ENCODE data around the gene TNP1.

Gene TNP1
- long read RNA-seq: 0 reads

- Histone ChIP-seq H3K27ac (replicated peaks) (no peak within 1 kb of the TSS), H3K4me3 (replicated peaks; ENCODE audit: insufficient read depth, low read length) (no peak within 1 kb of the TSS), H3K27me3 (ENCODE audit: insufficient read depth, poor library complexity, severe bottlenecking) (no peaks in the 10 kb centered on the region)
- DNase-seq (ENCODE audit: low read depth in 1 of 2, low spot score in 1 of 2): no peak
- TF ChIP-seq, protein P1, sequence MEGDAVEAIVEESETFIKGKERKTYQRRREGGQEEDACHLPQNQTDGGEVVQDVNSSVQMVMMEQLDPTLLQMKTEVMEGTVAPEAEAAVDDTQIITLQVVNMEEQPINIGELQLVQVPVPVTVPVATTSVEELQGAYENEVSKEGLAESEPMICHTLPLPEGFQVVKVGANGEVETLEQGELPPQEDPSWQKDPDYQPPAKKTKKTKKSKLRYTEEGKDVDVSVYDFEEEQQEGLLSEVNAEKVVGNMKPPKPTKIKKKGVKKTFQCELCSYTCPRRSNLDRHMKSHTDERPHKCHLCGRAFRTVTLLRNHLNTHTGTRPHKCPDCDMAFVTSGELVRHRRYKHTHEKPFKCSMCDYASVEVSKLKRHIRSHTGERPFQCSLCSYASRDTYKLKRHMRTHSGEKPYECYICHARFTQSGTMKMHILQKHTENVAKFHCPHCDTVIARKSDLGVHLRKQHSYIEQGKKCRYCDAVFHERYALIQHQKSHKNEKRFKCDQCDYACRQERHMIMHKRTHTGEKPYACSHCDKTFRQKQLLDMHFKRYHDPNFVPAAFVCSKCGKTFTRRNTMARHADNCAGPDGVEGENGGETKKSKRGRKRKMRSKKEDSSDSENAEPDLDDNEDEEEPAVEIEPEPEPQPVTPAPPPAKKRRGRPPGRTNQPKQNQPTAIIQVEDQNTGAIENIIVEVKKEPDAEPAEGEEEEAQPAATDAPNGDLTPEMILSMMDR (IDR thresholded peaks at IDR 0.05; ENCODE audit: insufficient read depth, low read length): no peak
- no peak for TF ChIP-seq POLR2AphosphoS5 (IDR thresholded peaks at IDR 0.05; ENCODE audit: low read depth)
- no peak for TF ChIP-seq GABPA (IDR thresholded peaks at IDR 0.05; ENCODE audit: low read depth)
- TF ChIP-seq REST (IDR thresholded peaks at IDR 0.05; ENCODE audit: insufficient replicate concordance, low read depth): no peak
- TF ChIP-seq SPI1 (IDR thresholded peaks at IDR 0.05; ENCODE audit: borderline replicate concordance, low read depth): no peak
These were observed at the start of gene TNP1 for GRCh38 chr2:216859944-216860343. Gene TNP1, minus strand, starts transcription at chr2:216860064. Its CDS starts 30 bp downstream, at chr2:216860034.

- Histone ChIP-seq H3K27me3 (ENCODE audit: insufficient read depth, poor library complexity, severe bottlenecking) (no peaks in the 10 kb centered on the region), H3K27ac (replicated peaks) (no peak overlapping the region), H3K4me3 (replicated peaks; ENCODE audit: insufficient read depth, low read length) (no peak overlapping the region)
- TF ChIP-seq GABPA (IDR thresholded peaks at IDR 0.05; ENCODE audit: low read depth): no peak
- TF ChIP-seq, protein P1 (IDR thresholded peaks at IDR 0.05; ENCODE audit: insufficient read depth, low read length): no peak
- TF ChIP-seq POLR2AphosphoS5 (IDR thresholded peaks at IDR 0.05; ENCODE audit: low read depth): no peak
- TF ChIP-seq SPI1 (IDR thresholded peaks at IDR 0.05; ENCODE audit: borderline replicate concordance, low read depth): no peak
- no peak for TF ChIP-seq REST (IDR thresholded peaks at IDR 0.05; ENCODE audit: insufficient replicate concordance, low read depth)
- DNase-seq (ENCODE audit: low read depth in 1 of 2, low spot score in 1 of 2): no peak
These were observed 48.4 kb upstream of the TNP1 start for GRCh38 chr2:216908300-216908699.

GRCh38 chr2:216905649-216906329 lies 45.9 kb upstream of the TNP1 start:
- H3K4me3 ChIP-seq (replicated peaks; ENCODE audit: insufficient read depth, low read length): no peak overlapping the region
- TF ChIP-seq, protein P1 (IDR thresholded peaks at IDR 0.05; ENCODE audit: insufficient read depth, low read length): no peak
- TF ChIP-seq POLR2AphosphoS5 (IDR thresholded peaks at IDR 0.05; ENCODE audit: low read depth): no peak
- no peak for TF ChIP-seq SPI1 (IDR thresholded peaks at IDR 0.05; ENCODE audit: borderline replicate concordance, low read depth)
- TF ChIP-seq GABPA (IDR thresholded peaks at IDR 0.05; ENCODE audit: low read depth): no peak
- no peak for TF ChIP-seq REST (IDR thresholded peaks at IDR 0.05; ENCODE audit: insufficient replicate concordance, low read depth)
- H3K27ac ChIP-seq (replicated peaks): no peak overlapping the region
- DNase-seq (ENCODE audit: low read depth in 1 of 2, low spot score in 1 of 2): no peak
- H3K27me3 ChIP-seq (ENCODE audit: insufficient read depth, poor library complexity, severe bottlenecking): no peaks in the 10 kb centered on the region

Measured in HL-60 (cell line).